NCI-H2171 (cell line): Measurements from ENCODE around the gene ZNF484.
"Not testable (repeated sequence)": the region's sequence is repeated elsewhere in the genome, so short reads cannot be mapped to it uniquely, and the experiment has no call there.

Experiments used
- DNase-seq: peaks from one replicate; lab custom pipeline; 2025; lab: John Stamatoyannopoulos, UW

ZNF484 gene

GRCh38 chr9:92860867-92861266, 17.0 kb downstream of the ZNF484 start:
- DNase-seq, result no peak

- DNase-seq, result no peak
Observed at GRCh38 chr9:92857236-92857635, 20.6 kb downstream of the ZNF484 start.

- no peak for DNase-seq
Observed at GRCh38 chr9:92853716-92854115, 24.1 kb downstream of the ZNF484 start.

- DNase-seq, result no peak
Observed at GRCh38 chr9:92850898-92851297, 26.9 kb downstream of the ZNF484 start.

GRCh38 chr9:92848740-92849139, 29.1 kb downstream of the ZNF484 start:
- not testable (repeated sequence) for DNase-seq

- no peak for DNase-seq
Observed at GRCh38 chr9:92846662-92847145, 31.1 kb downstream of the ZNF484 start.

GRCh38 chr9:92838411-92838810, 39.4 kb downstream of the ZNF484 start:
- not testable (repeated sequence) for DNase-seq

GRCh38 chr9:92837191-92837590, 40.6 kb downstream of the ZNF484 start:
- no peak for DNase-seq

- DNase-seq, result no peak
Observed at GRCh38 chr9:92829420-92829819, 48.4 kb downstream of the ZNF484 start.

- not testable (repeated sequence) for DNase-seq
Observed at GRCh38 chr9:92825065-92825464, 52.8 kb downstream of the ZNF484 start.

- DNase-seq, result no peak
Observed at GRCh38 chr9:92820964-92821363, 56.9 kb downstream of the ZNF484 start.

GRCh38 chr9:92819898-92820297, 57.9 kb downstream of the ZNF484 start:
- DNase-seq, result not testable (repeated sequence)

GRCh38 chr9:92809629-92810326, 68.1 kb downstream of the ZNF484 start:
- DNase-seq, result not testable (repeated sequence)

- DNase-seq, result peak; percentile 29
Observed at GRCh38 chr9:92808726-92809451, 68.9 kb downstream of the ZNF484 start.

GRCh38 chr9:92807757-92808725, 69.8 kb downstream of the ZNF484 start:
- peak; percentile 24 for DNase-seq

- DNase-seq, result no peak
Observed at GRCh38 chr9:92807031-92807756, 70.6 kb downstream of the ZNF484 start.

- no peak for DNase-seq
Observed at GRCh38 chr9:92804727-92805126, 73.1 kb downstream of the ZNF484 start.

GRCh38 chr9:92798358-92798757, 79.5 kb downstream of the ZNF484 start:
- DNase-seq, result no peak

GRCh38 chr9:92796337-92796804, 81.5 kb downstream of the ZNF484 start:
- not testable (repeated sequence) for DNase-seq

GRCh38 chr9:92795598-92796336, 82.1 kb downstream of the ZNF484 start:
- DNase-seq, result no peak
